Measurements from ENCODE around the gene SIGLEC15. TPM values are rescaled to one million over a fixed set of nuclear protein-coding genes. Genes with fewer than 3 reads are reported as not detected.

Gene SIGLEC15
- 1 to 10 TPM in 1 of 3 donors, under 1 TPM in 2; 0.16 to 1.5 (median 0.66) TPM for total RNA-seq

GRCh38 chr18:45825258-45826044 is at the start of gene SIGLEC15:
Gene SIGLEC15 (plus strand): TSS chr18:45825675. CDS start chr18:45825729, 54 bp downstream.
- H3K27ac ChIP-seq, result no peak within 1 kb of the TSS
- H3K4me3 ChIP-seq, result no peak within 1 kb of the TSS
- no peak for TF ChIP-seq POLR2A (IDR thresholded peaks at IDR 0.05)
- TF ChIP-seq POLR2AphosphoS5 (IDR thresholded peaks at IDR 0.05), result no peak
- TF ChIP-seq CTCF (IDR thresholded peaks at IDR 0.05), result no peak
- no peaks in the 10 kb centered on the region for H3K9me3 ChIP-seq
- H3K4me1 ChIP-seq, result peaks cover 4 to 9% of the 10 kb centered on the region in 2 donors
- H3K27me3 ChIP-seq, result no peaks in the 10 kb centered on the region
- no peaks in the 10 kb centered on the region for H3K36me3 ChIP-seq
- intact Hi-C loops (cut with DNase I; ENCODE audit: low total_unique reads), result no loop called here
- DNase-seq (ENCODE audit: low spot score in 2 of 2), result no peak

GRCh38 chr18:45775743-45776142 is 49.7 kb upstream of the SIGLEC15 start:
- Histone ChIP-seq H3K27ac (peak overlapping the region; percentile 79 to 88), H3K4me1 (no peaks in the 10 kb centered on the region), H3K9me3 (no peaks in the 10 kb centered on the region), H3K27me3 (no peaks in the 10 kb centered on the region), H3K36me3 (no peaks in the 10 kb centered on the region), H3K4me3 (peak overlapping the region; percentile 65 to 82 (median 71))
- intact Hi-C loops (cut with DNase I; ENCODE audit: low total_unique reads), result no loop called here
- TF ChIP-seq CTCF (IDR thresholded peaks at IDR 0.05) (no peak), POLR2A (IDR thresholded peaks at IDR 0.05) (no peak), POLR2AphosphoS5 (IDR thresholded peaks at IDR 0.05) (no peak)
- DNase-seq (ENCODE audit: low spot score in 2 of 2), result no peak

GRCh38 chr18:45777393-45777792 is 48.1 kb upstream of the SIGLEC15 start:
- H3K4me3 ChIP-seq, result no peak overlapping the region
- H3K9me3 ChIP-seq, result no peaks in the 10 kb centered on the region
- H3K4me1 ChIP-seq, result no peaks in the 10 kb centered on the region
- TF ChIP-seq POLR2A (IDR thresholded peaks at IDR 0.05), result no peak
- TF ChIP-seq POLR2AphosphoS5 (IDR thresholded peaks at IDR 0.05), result no peak
- no peak for TF ChIP-seq CTCF (IDR thresholded peaks at IDR 0.05)
- no peak overlapping the region for H3K27ac ChIP-seq
- no peaks in the 10 kb centered on the region for H3K36me3 ChIP-seq
- intact Hi-C loops (cut with DNase I; ENCODE audit: low total_unique reads), result no loop called here
- DNase-seq (ENCODE audit: low spot score in 2 of 2), result no peak
- H3K27me3 ChIP-seq, result no peaks in the 10 kb centered on the region

- H3K36me3 ChIP-seq, result no peaks in the 10 kb centered on the region
- H3K27ac ChIP-seq, result peak overlapping the region; percentile 4 to 54
- TF ChIP-seq POLR2AphosphoS5 (IDR thresholded peaks at IDR 0.05) (no peak), CTCF (IDR thresholded peaks at IDR 0.05) (no peak), POLR2A (IDR thresholded peaks at IDR 0.05) (no peak)
- no peaks in the 10 kb centered on the region for H3K27me3 ChIP-seq
- H3K4me1 ChIP-seq, result no peaks in the 10 kb centered on the region
- H3K4me3 ChIP-seq, result no peak overlapping the region
- intact Hi-C loops (cut with DNase I; ENCODE audit: low total_unique reads), result no loop called here
- no peaks in the 10 kb centered on the region for H3K9me3 ChIP-seq
- no peak for DNase-seq (ENCODE audit: low spot score in 2 of 2)
These were observed 44.9 kb upstream of the SIGLEC15 start for GRCh38 chr18:45780568-45780967.

GRCh38 chr18:45782662-45783061 is 42.8 kb upstream of the SIGLEC15 start:
- Histone ChIP-seq H3K27me3 (no peaks in the 10 kb centered on the region), H3K4me1 (no peaks in the 10 kb centered on the region), H3K27ac (peak overlapping the region; percentile 41 to 55), H3K36me3 (no peaks in the 10 kb centered on the region), H3K9me3 (no peaks in the 10 kb centered on the region), H3K4me3 (no peak overlapping the region)
- DNase-seq (ENCODE audit: low spot score in 2 of 2), result no peak
- no peak for TF ChIP-seq POLR2A (IDR thresholded peaks at IDR 0.05)
- TF ChIP-seq POLR2AphosphoS5 (IDR thresholded peaks at IDR 0.05), result no peak
- no peak for TF ChIP-seq CTCF (IDR thresholded peaks at IDR 0.05)
- intact Hi-C loops (cut with DNase I; ENCODE audit: low total_unique reads), result no loop called here

All from breast epithelium (tissue), 4 donors.